HG02798 (cell line): ENCODE measurements around the gene ATP6V1C2.

Experiments
- ATAC-seq: cut with Tn5 transposase; IDR thresholded peaks from one replicate; pipeline ENCODE4 v1.9.1; 2021; ENCODE audit warnings: mild to moderate bottlenecking; ENCODE audit not compliant: unreplicated experiment, poor library complexity

ATP6V1C2 gene

GRCh38 chr2:10830641-10831399, 109.4 kb downstream of the ATP6V1C2 start:
- ATAC-seq = no peak

- ATAC-seq = no peak
Observed at GRCh38 chr2:10831400-10831985, 110.1 kb downstream of the ATP6V1C2 start.

- peak; percentile 81 for ATAC-seq
Observed at GRCh38 chr2:10832203-10832936, 110.9 kb downstream of the ATP6V1C2 start.

GRCh38 chr2:10833021-10833420, 111.6 kb downstream of the ATP6V1C2 start:
- ATAC-seq = no peak

GRCh38 chr2:10834068-10834655, 112.7 kb downstream of the ATP6V1C2 start:
- ATAC-seq = no peak
